GM23248 (cell line): ENCODE data around the gene ENSA. TPM values are rescaled to one million over a fixed set of nuclear protein-coding genes. Genes with fewer than 3 reads are reported as not detected.
A peak's percentile ranks its signal among the peaks of the same experiment; 100 is the strongest.
"Not testable (repeated sequence)": the region's sequence is repeated elsewhere in the genome, so short reads cannot be mapped to it uniquely, and the experiment has no call there.

Experiments
- DNase-seq: peaks from one replicate; pipeline ENCODE4 v3.0.0-alpha.2; 2015
- H2AFZ ChIP-seq: fragments of 200-600 bp; sonication (generic); 2 replicates; pipeline ENCODE4 v1.6.1; 2016; ENCODE audit warnings: antibody characterized with exemption
- H3F3A ChIP-seq: fragments of 200-600 bp; sonication (generic); 2 replicates; pipeline ENCODE4 v1.6.1; 2016; ENCODE audit warnings: mild to moderate bottlenecking, antibody characterized with exemption, mixed run types; ENCODE audit not compliant: insufficient read depth
- H3K27ac ChIP-seq: fragments of 200-600 bp; sonication (generic); 2 replicates; pipeline ENCODE4 v1.5.1; 2016; ENCODE audit warnings: mild to moderate bottlenecking
- H3K27me3 ChIP-seq: fragments of 200-600 bp; sonication (generic); replicated peaks from 2 replicates; pipeline ENCODE4 v1.6.1; 2016; ENCODE audit warnings: mild to moderate bottlenecking; ENCODE audit not compliant: insufficient read depth
- H3K36me3 ChIP-seq: fragments of 200-600 bp; sonication (generic); 2 replicates; pipeline ENCODE4 v1.6.1; 2016; ENCODE audit warnings: low read depth, mild to moderate bottlenecking
- H3K4me1 ChIP-seq: fragments of 200-600 bp; sonication (generic); 2 replicates; pipeline ENCODE4 v1.6.1; 2016; ENCODE audit warnings: mild to moderate bottlenecking; ENCODE audit not compliant: insufficient read depth
- H3K4me2 ChIP-seq: fragments of 200-600 bp; sonication (generic); one replicate; pipeline ENCODE4 v1.6.1; 2016; ENCODE audit warnings: mild to moderate bottlenecking; ENCODE audit not compliant: unreplicated experiment
- H3K4me3 ChIP-seq: fragments of 200-600 bp; sonication (generic); 2 replicates; pipeline ENCODE4 v1.5.1; 2016; ENCODE audit warnings: mild to moderate bottlenecking
- H3K79me2 ChIP-seq: fragments of 200-600 bp; sonication (generic); 2 replicates; pipeline ENCODE4 v1.6.1; 2016; ENCODE audit warnings: mild to moderate bottlenecking; ENCODE audit not compliant: insufficient read depth
- H3K9ac ChIP-seq: fragments of 200-600 bp; sonication (generic); 2 replicates; pipeline ENCODE4 v1.6.1; 2016; ENCODE audit warnings: mild to moderate bottlenecking
- H3K9me2 ChIP-seq: fragments of 200-600 bp; sonication (generic); 2 replicates; pipeline ENCODE4 v1.6.1; 2016; ENCODE audit warnings: mixed run types, mild to moderate bottlenecking, moderate library complexity; ENCODE audit not compliant: insufficient read depth
- H3K9me3 ChIP-seq: fragments of 200-600 bp; sonication (generic); one replicate; pipeline ENCODE4 v1.6.1; 2017; ENCODE audit warnings: low read depth
- H4K20me1 ChIP-seq: fragments of 200-600 bp; sonication (generic); 2 replicates; pipeline ENCODE4 v1.6.0; 2016; ENCODE audit not compliant: insufficient read depth
- EZH2 ChIP-seq: fragments of 200-600 bp; sonication (generic); IDR thresholded peaks from 2 replicates; pipeline ENCODE4 v1.6.1; 2018; ENCODE audit warnings: antibody characterized with exemption, mild to moderate bottlenecking; ENCODE audit not compliant: insufficient read depth, poor library complexity, severe bottlenecking
- EZH2phosphoT487 ChIP-seq: fragments of 200-600 bp; sonication (generic); IDR thresholded peaks from 2 replicates; pipeline ENCODE4 v1.6.1; 2018; ENCODE audit warnings: antibody characterized with exemption, moderate library complexity, mild to moderate bottlenecking, low read depth; ENCODE audit not compliant: insufficient read depth
- WGBS, 2 experiments: methylation state at CpG; one replicate each; pipeline ENCODE4 v1.1.6; 2015 to 2017; ENCODE audit warnings: low lambda C conversion rate in 2 of 2, low coverage in 1 of 2; ENCODE audit errors: missing lambda C conversion rate in 2 of 2; 5-methylcytosine and 5-hydroxymethylcytosine counted together
- in situ Hi-C: fragments of 300-500 bp; cut with MboI; formaldehyde crosslinking; loops from 2 replicates; pipeline ENCODE4 v1.15.0; 2020
- polyA plus RNA-seq: library from polyadenylated mRNA; unstranded; fragments of >200 nt; fragmentation: Nextera tagmentation; extraction: Ambion mirVana; gene quantifications from 2 replicates; pipeline ENCODE4 v1.2.1, GENCODE V29; 2016
- total RNA-seq: library from RNA; depleted of rRNA; stranded (reverse); fragments of >200 nt; shearing (Covaris generic); gene quantifications from 2 replicates; pipeline ENCODE4 v1.2.3, GENCODE V29; 2014

Gene ENSA
- total and polyA plus RNA-seq, 2 experiments from 2014 or later, result 44.4 to 54.3 TPM

- Histone ChIP-seq H3K36me3 (no peaks in the 10 kb centered on the region), H3K27ac (peak overlapping the region; percentile 100), H3K27me3 (no peaks in the 10 kb centered on the region), H3K4me1 (peaks cover 52% of the 10 kb centered on the region), H3K9me2 (no peaks in the 10 kb centered on the region), H3K9me3 (no peaks in the 10 kb centered on the region), H2AFZ (no peak overlapping the region), H3F3A (peaks cover 41% of the 10 kb centered on the region), H3K9ac (peak overlapping the region; percentile 28), H4K20me1 (no peaks in the 10 kb centered on the region), H3K4me3 (no peak overlapping the region), H3K4me2 (no peak overlapping the region), H3K79me2 (peaks cover 69% of the 10 kb centered on the region)
- in situ Hi-C loops, result no loop called here
- TF ChIP-seq EZH2phosphoT487 (no peak), EZH2 (no peak)
- 68 to 80% methylated on average over 2 of the region's 2 CpGs for WGBS, 2 experiments
- DNase-seq, result peak; percentile 23
Observed at GRCh38 chr1:150609732-150610131, 19.7 kb downstream of the ENSA start.

DNA sequence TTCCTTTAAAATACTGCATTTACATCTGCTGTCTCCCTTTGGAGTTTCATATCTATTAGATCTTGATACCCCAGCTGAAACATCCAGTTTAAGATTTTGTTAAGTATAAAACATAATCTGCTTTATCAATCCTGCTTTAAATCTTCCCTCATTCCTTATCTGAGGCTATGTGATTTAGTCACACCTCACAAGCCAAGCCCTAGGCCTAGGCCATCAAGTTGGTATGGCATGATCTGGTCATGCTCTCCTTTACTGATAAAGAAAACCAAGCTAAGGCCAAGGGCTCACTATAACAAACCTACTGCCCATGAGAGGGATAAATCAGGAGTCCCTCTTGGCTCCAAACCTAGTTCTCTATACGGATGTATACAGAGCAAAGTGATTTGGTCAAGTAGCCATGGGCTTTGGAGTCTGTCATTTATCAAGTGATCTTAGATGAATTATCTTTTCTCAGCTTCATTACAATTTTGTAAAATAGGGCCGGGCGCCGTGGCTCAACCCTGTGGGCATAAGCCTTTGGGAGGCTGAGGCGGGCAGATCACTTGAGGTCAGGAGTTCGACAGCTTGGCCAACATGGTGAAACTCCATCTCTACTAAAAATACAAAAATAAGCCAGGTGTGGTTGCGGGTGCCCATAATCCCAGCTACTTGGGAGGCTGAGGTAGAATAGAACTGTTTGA, 22.8 kb downstream of the ENSA start:
- peaks cover 28% of the 10 kb centered on the region for H3F3A ChIP-seq
- H3K4me1 ChIP-seq, result peaks cover 39% of the 10 kb centered on the region
- no peak overlapping the region for H3K9ac ChIP-seq
- H3K79me2 ChIP-seq, result peaks cover 67% of the 10 kb centered on the region
- no peaks in the 10 kb centered on the region for H3K36me3 ChIP-seq
- no peak overlapping the region for H3K27ac ChIP-seq
- in situ Hi-C loops, result no loop called here
- DNase-seq, result no peak
- no peak overlapping the region for H3K4me2 ChIP-seq
- H3K4me3 ChIP-seq, result no peak overlapping the region
- no peaks in the 10 kb centered on the region for H4K20me1 ChIP-seq
- 95 to 100% methylated on average over 7 of the region's 7 CpGs for WGBS, 2 experiments
- TF ChIP-seq EZH2 (no peak), EZH2phosphoT487 (no peak)
- no peaks in the 10 kb centered on the region for H3K9me3 ChIP-seq
- no peaks in the 10 kb centered on the region for H3K27me3 ChIP-seq
- H3K9me2 ChIP-seq, result no peaks in the 10 kb centered on the region
- H2AFZ ChIP-seq, result no peak overlapping the region

DNA sequence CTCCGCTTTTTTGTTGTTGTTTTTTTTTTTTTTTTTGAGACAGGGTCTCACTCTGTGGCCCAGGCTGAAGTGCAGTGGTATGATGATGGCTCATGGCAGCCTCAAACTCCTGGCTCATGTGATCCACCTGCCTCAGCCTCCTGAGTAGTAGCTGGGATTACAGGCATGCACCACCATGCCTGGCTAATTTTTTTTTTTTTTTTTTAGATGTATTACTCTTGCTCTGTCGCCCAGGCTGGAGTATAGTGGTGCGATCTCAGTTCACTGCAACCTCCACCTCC, 24.0 kb downstream of the ENSA start:
- H3K4me2 ChIP-seq, H3K36me3 ChIP-seq, H2AFZ ChIP-seq, in situ Hi-C loops, DNase-seq, H4K20me1 ChIP-seq, H3K9me2 ChIP-seq, H3K27me3 ChIP-seq, H3K9me3 ChIP-seq, H3K4me3 ChIP-seq: not testable (repeated sequence)
- Histone ChIP-seq H3K9ac (peak overlapping the region; percentile 41; the same call in 1 of the 2 replicates), H3K4me1 (peaks cover 30% of the 10 kb centered on the region), H3F3A (peaks cover 19% of the 10 kb centered on the region), H3K79me2 (peaks cover 59% of the 10 kb centered on the region), H3K27ac (peak overlapping the region; percentile 92)
- WGBS, 2 experiments, result 98 to 100% methylated on average over 3 of the region's 3 CpGs

DNA sequence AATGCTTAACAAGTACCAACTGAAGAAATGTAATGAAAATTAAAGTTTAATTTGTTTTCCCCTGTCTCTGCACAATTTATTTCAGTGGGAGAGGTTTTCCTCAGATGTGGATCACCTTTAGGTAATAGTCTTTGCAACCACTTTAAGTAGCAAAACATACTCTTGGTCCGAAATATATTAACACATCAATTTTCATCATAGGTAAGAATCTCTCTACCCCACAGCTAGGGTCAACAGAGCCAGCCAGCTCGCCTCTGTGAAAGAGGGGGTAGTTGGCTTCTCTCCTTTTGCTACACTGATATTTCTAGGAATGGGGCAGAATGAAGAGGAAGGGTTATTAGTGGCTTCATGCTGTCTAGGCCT, 25.2 kb downstream of the ENSA start:
- H3K27ac ChIP-seq, result peak overlapping the region; percentile 92
- in situ Hi-C loops, result no loop called here
- H3K9ac ChIP-seq, result peak overlapping the region; percentile 60

More for the DNA sequence above, 25.2 kb downstream of the ENSA start:
- Histone ChIP-seq H3K27me3 (no peaks in the 10 kb centered on the region), H3F3A (peaks cover 15% of the 10 kb centered on the region), H3K4me2 (peak overlapping the region; percentile 58), H3K4me1 (peaks cover 20% of the 10 kb centered on the region), H3K9me2 (no peaks in the 10 kb centered on the region), H3K9me3 (no peaks in the 10 kb centered on the region), H3K4me3 (0 out of 2 replicates have a peak overlapping the region, but pooled peaks have one; percentile 3), H2AFZ (0 out of 2 replicates have a peak overlapping the region, but pooled peaks have one; percentile 9), H3K36me3 (no peaks in the 10 kb centered on the region), H4K20me1 (no peaks in the 10 kb centered on the region), H3K79me2 (peaks cover 47% of the 10 kb centered on the region)
- no peak for DNase-seq
- TF ChIP-seq EZH2phosphoT487 (no peak), EZH2 (no peak)
- 58 to 59% methylated on average over 2 of the region's 2 CpGs for WGBS, 2 experiments
